H1 (cell line): Measurements from ENCODE around the gene TCIRG1. TPM values are rescaled to one million over a fixed set of nuclear protein-coding genes. Genes with fewer than 3 reads are reported as not detected.

Source experiments
- CTCF ChIA-PET: fragments of 300-600 bp; sonication (Branson Sonifier 250); formaldehyde crosslinking; loops from one replicate; lab custom pipeline; 2021; ENCODE audit not compliant: partially characterized antibody; lab: Charles Lee
- POLR2A ChIA-PET: fragments of 300-600 bp; sonication (Branson Sonifier 250); formaldehyde crosslinking; loops from one replicate; lab custom pipeline; 2021; ENCODE audit warnings: inconsistent platforms; ENCODE audit not compliant: partially characterized antibody; lab: Charles Lee
- DNase-seq, 2 experiments: peaks; one replicate each; pipeline versions ENCODE4 v3.0.0 to v3.0.0-alpha.2; 2010 to 2022; ENCODE audit warnings: low spot score in 2 of 2, low read depth in 1 of 2, mixed read lengths in 1 of 2
- FAIRE-seq: peaks from 2 replicates; lab custom pipeline; 2011; peaks lifted over from hg19 to GRCh38; lab: Jason Lieb, UNC
- H2AFZ ChIP-seq: 2 replicates; pipeline ENCODE4 v1.8.1; 2012; ENCODE audit warnings: low read length, inconsistent platforms
- H2AK5ac ChIP-seq: 2 replicates; pipeline ENCODE4 v1.6.1; 2013; ENCODE audit warnings: low read depth, low read length
- H2BK120ac ChIP-seq: replicated peaks from 2 replicates; pipeline ENCODE3; 2013; ENCODE audit warnings: low read depth, low read length, inconsistent platforms
- H2BK12ac ChIP-seq: 2 replicates; pipeline ENCODE4 v1.6.1; 2013; ENCODE audit warnings: low read depth, low read length
- H2BK15ac ChIP-seq: 2 replicates; pipeline ENCODE4 v1.6.1; 2013; ENCODE audit warnings: low read length
- H2BK20ac ChIP-seq: 2 replicates; pipeline ENCODE4 v1.6.1; 2013; ENCODE audit warnings: low read length
- H2BK5ac ChIP-seq: 2 replicates; pipeline ENCODE4 v1.6.1; 2013; ENCODE audit warnings: low read depth, low read length
- H3K14ac ChIP-seq: 2 replicates; pipeline ENCODE4 v1.6.1; 2013; ENCODE audit warnings: inconsistent platforms; ENCODE audit not compliant: insufficient read length
- H3K18ac ChIP-seq: 2 replicates; pipeline ENCODE4 v1.6.1; 2013; ENCODE audit warnings: low read length; ENCODE audit errors: extremely low read depth
- H3K23ac ChIP-seq: 2 replicates; pipeline ENCODE4 v1.6.1; 2013; ENCODE audit warnings: inconsistent platforms; ENCODE audit not compliant: insufficient read length
- H3K23me2 ChIP-seq: 2 replicates; pipeline ENCODE4 v1.6.1; 2013; ENCODE audit warnings: low read depth, low read length
- H3K27ac ChIP-seq: 2 replicates; pipeline ENCODE4 v1.6.1; 2011; ENCODE audit warnings: low read depth, low read length, inconsistent platforms
- H3K27me3 ChIP-seq, 4 experiments: replicated peaks in 1 of 4; 1 replicate in 1 of 4; 2 replicates in 3 of 4; pipeline versions ENCODE4 v1.6.1 to v1.8.1; 2011 to 2013; ENCODE audit warnings: low read length in 3 of 4, mild to moderate bottlenecking in 3 of 4, inconsistent platforms in 2 of 4, mixed read lengths in 2 of 4, moderate library complexity in 1 of 4; ENCODE audit not compliant: control insufficient read depth in 3 of 4, insufficient read depth in 3 of 4; ENCODE audit errors: extremely low read depth in 1 of 4
- H3K36me3 ChIP-seq, 4 experiments: 2 replicates each; pipeline versions ENCODE4 v1.6.1 to v1.8.1; 2011 to 2013; ENCODE audit warnings: mild to moderate bottlenecking in 4 of 4, low read length in 3 of 4, moderate library complexity in 2 of 4, control low read depth in 1 of 4, inconsistent platforms in 1 of 4; ENCODE audit not compliant: insufficient read depth in 4 of 4, control insufficient read depth in 2 of 4
- H3K4ac ChIP-seq: replicated peaks from 2 replicates; pipeline ENCODE3; 2013; ENCODE audit warnings: low read length, low read depth, mixed read lengths, inconsistent platforms; ENCODE audit not compliant: insufficient read length
- H3K4me1 ChIP-seq, 4 experiments: replicated peaks in 1 of 4; 1 replicate in 1 of 4; 2 replicates in 3 of 4; pipeline versions ENCODE4 v1.6.1 to v1.8.1; 2011 to 2013; ENCODE audit warnings: low read length in 3 of 4, inconsistent platforms in 2 of 4, mixed read lengths in 1 of 4; ENCODE audit not compliant: insufficient read depth in 4 of 4, control insufficient read depth in 3 of 4
- H3K4me2 ChIP-seq, 2 experiments: 2 replicates each; pipeline versions ENCODE4 v1.6.1 to v1.8.1; 2011 to 2013; ENCODE audit warnings: low read depth in 2 of 2, low read length in 2 of 2, control low read depth in 1 of 2, inconsistent platforms in 1 of 2, mild to moderate bottlenecking in 1 of 2; ENCODE audit not compliant: insufficient read depth in 1 of 2
- H3K4me3 ChIP-seq, 4 experiments: fragments of 200-600, 300-600 bp in 1 of 4; sonication (generic), shearing (Covaris generic), sonication (Bioruptor Twin) in 1 of 4; 2 replicates each; pipeline versions ENCODE4 v1.5.1 to v1.8.1; 2011 to 2016; ENCODE audit warnings: low read length in 4 of 4, low read depth in 3 of 4, control low read depth in 2 of 4, inconsistent platforms in 2 of 4, mild to moderate bottlenecking in 2 of 4, mixed read lengths in 1 of 4, moderate library complexity in 1 of 4; ENCODE audit not compliant: insufficient read depth in 2 of 4; ENCODE audit errors: extremely low read depth in 1 of 4
- H3K56ac ChIP-seq: replicated peaks from 2 replicates; pipeline ENCODE3; 2013; ENCODE audit warnings: low read depth, mild to moderate bottlenecking, mixed read lengths, low read length, inconsistent platforms; ENCODE audit not compliant: insufficient read length
- H3K79me1 ChIP-seq: 2 replicates; pipeline ENCODE4 v1.6.1; 2013; ENCODE audit warnings: low read depth, low read length, control low read depth
- H3K79me2 ChIP-seq, 2 experiments: 2 replicates each; pipeline versions ENCODE4 v1.6.1 to v1.8.1; 2012 to 2013; ENCODE audit warnings: low read length in 2 of 2, mild to moderate bottlenecking in 2 of 2, inconsistent platforms in 1 of 2; ENCODE audit not compliant: insufficient read depth in 2 of 2, control insufficient read depth in 1 of 2
- H3K9ac ChIP-seq, 4 experiments: replicated peaks in 1 of 4; 1 replicate in 1 of 4; 2 replicates in 3 of 4; pipeline versions ENCODE4 v1.6.1 to v1.8.1; 2011 to 2013; ENCODE audit warnings: low read depth in 3 of 4, low read length in 3 of 4, control low read depth in 2 of 4, mild to moderate bottlenecking in 2 of 4, moderate library complexity in 2 of 4, inconsistent platforms in 1 of 4; ENCODE audit errors: extremely low read depth in 1 of 4
- H3K9me3 ChIP-seq, 2 experiments: 2 replicates each; pipeline versions ENCODE4 v1.6.1 to v1.8.1; 2012 to 2013; ENCODE audit warnings: mild to moderate bottlenecking in 2 of 2, moderate library complexity in 2 of 2, control low read depth in 1 of 2, inconsistent platforms in 1 of 2, low read depth in 1 of 2, low read length in 1 of 2, mixed read lengths in 1 of 2; ENCODE audit not compliant: insufficient read depth in 2 of 2
- H4K20me1 ChIP-seq, 2 experiments: replicated peaks in 1 of 2; 2 replicates each; pipeline versions ENCODE3 to v1.8.1; 2011 to 2013; ENCODE audit warnings: inconsistent platforms in 2 of 2, low read length in 2 of 2, mild to moderate bottlenecking in 1 of 2; ENCODE audit not compliant: insufficient read depth in 2 of 2, control insufficient read depth in 1 of 2
- H4K5ac ChIP-seq: 2 replicates; pipeline ENCODE4 v1.6.1; 2013; ENCODE audit warnings: low read length, low read depth, mixed read lengths, inconsistent platforms; ENCODE audit not compliant: insufficient read length
- H4K8ac ChIP-seq: 2 replicates; pipeline ENCODE4 v1.8.0; 2013; ENCODE audit warnings: mild to moderate bottlenecking, moderate library complexity, low read length, inconsistent platforms; ENCODE audit not compliant: insufficient read depth; ENCODE audit errors: extremely low read depth
- H4K91ac ChIP-seq: replicated peaks from 2 replicates; pipeline ENCODE3; 2013; ENCODE audit warnings: low read length, mixed read lengths, inconsistent platforms; ENCODE audit not compliant: insufficient read length
- CREB1 ChIP-seq: IDR thresholded peaks from 2 replicates; pipeline ENCODE4 v1.6.1; 2012; ENCODE audit warnings: inconsistent platforms
- GABPA ChIP-seq: IDR thresholded peaks from 2 replicates; pipeline ENCODE4 v1.6.1; 2011; ENCODE audit warnings: mild to moderate bottlenecking, low read length, moderate library complexity, borderline replicate concordance; ENCODE audit not compliant: insufficient read depth
- TBP ChIP-seq: IDR thresholded peaks from 2 replicates; pipeline ENCODE4 v1.6.1; 2011; ENCODE audit warnings: low read depth, low read length, improper control_type of control experiment
- YY1 ChIP-seq: IDR thresholded peaks from 2 replicates; pipeline ENCODE4 v1.6.1; 2011; ENCODE audit warnings: low read depth, mild to moderate bottlenecking, low read length
- polyA plus RNA-seq, 7 experiments: library from polyadenylated mRNA; depleted of rRNA in 3 of 7; stranded (reverse) in 5 of 7; unstranded in 2 of 7; fragments of >200 nt in 5 of 7; fragments of 200-250 nt in 2 of 7; gene quantifications; 1 replicate in 5 of 7; 2 replicates in 1 of 7; 4 replicates in 1 of 7; pipeline versions ENCODE4 v1.2.1 to v1.2.3, GENCODE V29; 2011 to 2013; ENCODE audit warnings: missing spikeins in 2 of 7, mixed read lengths in 2 of 7
- total RNA-seq: library from RNA; stranded (reverse); fragmentation: NEBNext Ultra II Directional; extraction: Animal tissue kit (Norgen Biotek cat#: 25700); gene quantifications from 2 replicates; pipeline ENCODE4 v1.2.1, GENCODE V29; 2021

Gene TCIRG1
- total and polyA plus RNA-seq, 2 of the 8 experiments (the other 6 are each of a cell fraction or from before 2014, with no cell fraction given), result 25.3 to 39.6 TPM

GRCh38 chr11:68099057-68099456 lies 60.2 kb downstream of the TCIRG1 start:
- no peak overlapping the region for H4K8ac ChIP-seq
- DNase-seq, result no peak
- no peak overlapping the region for H3K9ac ChIP-seq
- TF ChIP-seq GABPA (no peak), TBP (no peak), YY1 (no peak), CREB1 (no peak)
- TF ChIP-seq, all 59 proteins: peak for 0
- Histone ChIP-seq H2AFZ (no peak overlapping the region), H3K4ac (no peak overlapping the region), H4K20me1 (peaks cover 6 to 9% of the 10 kb centered on the region in 2 experiments), H3K79me1 (peaks cover 7% of the 10 kb centered on the region), H3K9me3 (no peaks in the 10 kb centered on the region), H2BK12ac (no peak overlapping the region), H2AK5ac (no peak overlapping the region), H3K4me1 (peaks cover 0 to 2% (median 0%) of the 10 kb centered on the region in 4 experiments; a peak in 1 of 7 replicates), H3K27ac (no peak overlapping the region), H3K14ac (no peak overlapping the region), H3K23me2 (no peaks in the 10 kb centered on the region), H2BK5ac (no peak overlapping the region), H3K27me3 (no peaks in the 10 kb centered on the region), H3K18ac (no peak overlapping the region), H3K36me3 (peaks cover 0 to 10% (median 4%) of the 10 kb centered on the region in 4 experiments; a peak in 4 of 8 replicates), H3K4me3 (no peak overlapping the region), H2BK15ac (no peak overlapping the region), H4K5ac (no peak overlapping the region), H2BK120ac (no peak overlapping the region), H3K4me2 (no peak overlapping the region), H3K23ac (no peak overlapping the region), H3K79me2 (peaks cover 18 to 83% of the 10 kb centered on the region in 2 experiments), H4K91ac (no peak overlapping the region), H2BK20ac (no peak overlapping the region), H3K56ac (no peak overlapping the region)
- FAIRE-seq, result no peak
- ChIA-PET CTCF (interaction anchor here (0.7 to 3.6 kb wide), 2 partner anchors 11 to 32 kb away, joined by 3 to 9 read pairs; no protein-coding TSS in a partner anchor), POLR2A (no interaction called here)
